HG02840 (cell line): ENCODE data around the gene C14orf132.
"Not testable (repeated sequence)": the region's sequence is repeated elsewhere in the genome, so short reads cannot be mapped to it uniquely, and the experiment has no call there.

Experiments
- ATAC-seq: cut with Tn5 transposase; IDR thresholded peaks from one replicate; pipeline ENCODE4 v1.9.1; 2021; ENCODE audit warnings: mild to moderate bottlenecking, moderate library complexity, moderate number of reproducible peaks; ENCODE audit not compliant: unreplicated experiment, low FRiP score

C14orf132 gene

DNA sequence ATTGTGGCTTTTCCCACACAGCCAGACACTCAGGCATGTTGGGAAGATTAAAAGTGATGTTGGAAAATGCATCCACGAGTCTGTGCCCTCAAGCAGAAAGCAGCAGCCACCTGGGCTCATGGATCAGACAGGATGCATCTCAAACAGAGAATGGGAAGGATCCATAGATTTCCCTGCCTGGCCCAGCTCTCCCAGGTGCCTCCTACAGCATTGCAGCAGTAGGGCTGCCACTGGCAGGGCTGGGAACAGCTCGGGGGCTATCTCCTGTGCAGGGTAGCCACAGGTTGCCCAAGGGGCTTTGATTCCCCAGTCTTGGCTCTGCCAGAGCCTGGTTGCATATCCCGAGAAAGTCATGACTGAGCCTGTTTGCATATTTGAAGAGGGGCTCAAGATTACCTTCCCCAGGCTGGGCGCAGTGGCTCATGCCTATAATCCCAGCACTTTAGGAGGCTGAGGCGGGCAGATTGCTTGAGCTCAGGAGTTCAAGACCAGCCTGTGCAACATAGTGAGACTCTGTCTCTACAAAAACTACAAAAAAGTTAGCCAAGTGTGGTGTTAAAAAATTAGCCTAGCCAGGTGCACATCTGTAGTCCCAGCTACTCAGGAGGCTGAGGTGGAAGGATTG lies 19.5 kb downstream of the C14orf132 start:
- no peak for ATAC-seq

DNA sequence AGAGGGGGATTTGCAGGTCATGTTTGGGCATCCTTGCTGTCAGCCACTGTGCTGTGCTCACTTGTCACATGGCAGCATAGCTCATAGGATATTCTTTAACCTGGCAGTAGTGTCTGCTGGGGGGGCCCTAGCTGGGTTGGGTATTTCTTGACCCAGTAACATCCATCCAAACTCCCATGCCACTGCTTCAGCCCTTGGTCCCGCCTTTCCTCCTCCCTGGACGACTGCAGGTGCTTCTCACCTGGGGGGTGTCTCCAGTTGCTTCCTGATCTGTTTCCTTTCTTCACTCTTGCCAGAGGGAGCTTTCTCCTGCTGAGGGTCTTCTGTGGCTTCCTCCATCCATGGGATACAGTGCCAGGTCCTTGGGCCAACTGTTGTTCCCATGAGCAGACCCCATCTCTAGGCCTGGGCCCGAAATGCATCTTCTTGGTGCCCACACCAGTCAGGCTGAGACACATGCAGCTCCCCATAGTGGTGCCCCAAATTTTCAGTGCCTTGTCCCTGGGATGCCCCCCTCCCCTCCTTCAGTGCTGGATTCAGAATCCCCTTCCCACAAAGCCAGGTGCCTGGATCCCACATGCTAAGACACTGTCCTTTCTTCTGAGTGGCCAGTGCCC lies 20.5 kb downstream of the C14orf132 start:
- ATAC-seq: no peak

DNA sequence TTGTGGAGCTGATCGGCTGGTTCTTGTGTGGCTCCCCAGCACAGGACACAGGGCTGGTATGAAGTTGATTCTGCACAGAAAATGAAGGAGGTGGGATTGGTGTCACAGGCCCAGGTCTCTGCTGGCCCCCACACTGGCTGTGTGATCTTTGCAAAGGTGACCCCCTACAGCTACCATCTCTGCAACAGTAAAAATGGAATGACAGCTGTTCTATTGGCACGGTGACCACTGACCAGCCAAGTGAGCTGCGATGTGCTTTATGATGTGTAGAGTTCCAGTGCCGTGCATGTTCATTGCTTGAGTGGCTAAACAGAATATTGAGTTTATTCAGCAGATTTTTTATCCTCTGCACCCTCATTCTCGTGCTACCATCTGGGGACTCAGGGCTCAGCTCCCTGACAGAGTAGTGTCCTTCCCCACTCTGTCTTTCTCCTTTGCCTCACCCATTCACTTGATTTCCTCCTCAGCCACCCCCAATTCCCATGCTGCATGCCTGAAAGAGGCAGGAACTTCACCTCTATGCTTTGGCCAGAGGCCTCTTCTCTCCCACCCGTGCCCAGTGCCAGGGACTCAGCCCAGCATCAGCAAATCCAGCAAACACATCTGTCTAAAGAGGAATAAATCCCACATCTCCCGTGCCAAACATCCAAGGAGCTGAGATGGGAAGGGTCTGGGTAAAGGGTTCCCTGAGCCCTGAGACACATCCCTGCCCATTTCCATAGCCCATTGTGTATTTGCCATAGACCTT lies 21.2 kb downstream of the C14orf132 start:
- ATAC-seq: no peak

DNA sequence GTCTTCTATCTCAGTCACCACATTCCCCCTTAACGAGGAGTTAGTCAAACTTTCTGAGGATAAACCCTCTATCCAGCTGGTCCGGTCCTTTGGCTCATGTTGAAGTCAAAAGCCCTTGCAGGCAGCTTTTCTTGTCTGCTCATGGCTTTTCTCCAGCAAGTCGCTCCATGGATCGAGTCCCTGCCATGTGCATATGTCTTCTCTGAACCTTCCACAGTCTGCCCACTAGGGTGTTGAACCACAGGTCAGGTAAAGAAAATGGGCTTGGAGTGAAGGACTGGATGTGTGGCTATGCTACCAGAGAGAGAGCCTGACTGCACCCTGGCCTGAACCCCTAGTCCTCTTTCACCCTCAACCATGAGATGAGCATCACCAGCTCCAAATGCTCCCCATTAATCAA lies 22.8 kb downstream of the C14orf132 start:
- no peak for ATAC-seq

DNA sequence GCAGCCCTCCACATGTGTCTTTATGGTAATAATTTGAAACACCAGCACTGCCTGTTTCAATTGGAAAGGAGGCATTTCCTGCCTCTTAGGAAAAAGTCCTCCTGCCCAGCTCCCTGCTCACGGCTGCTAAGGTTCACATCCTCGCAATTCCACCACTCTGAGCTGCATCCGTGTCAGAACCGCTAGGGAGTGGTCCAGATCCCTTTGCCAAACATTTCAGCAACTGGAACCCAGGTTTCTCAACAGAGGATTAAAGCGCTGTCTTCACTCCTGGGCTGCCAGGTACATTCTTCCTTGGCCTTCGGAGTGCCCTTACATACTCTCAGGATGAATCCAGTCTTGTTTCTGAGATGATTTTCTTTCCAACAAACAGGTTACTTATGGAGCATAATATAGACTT lies 23.3 kb downstream of the C14orf132 start:
- ATAC-seq: no peak

DNA sequence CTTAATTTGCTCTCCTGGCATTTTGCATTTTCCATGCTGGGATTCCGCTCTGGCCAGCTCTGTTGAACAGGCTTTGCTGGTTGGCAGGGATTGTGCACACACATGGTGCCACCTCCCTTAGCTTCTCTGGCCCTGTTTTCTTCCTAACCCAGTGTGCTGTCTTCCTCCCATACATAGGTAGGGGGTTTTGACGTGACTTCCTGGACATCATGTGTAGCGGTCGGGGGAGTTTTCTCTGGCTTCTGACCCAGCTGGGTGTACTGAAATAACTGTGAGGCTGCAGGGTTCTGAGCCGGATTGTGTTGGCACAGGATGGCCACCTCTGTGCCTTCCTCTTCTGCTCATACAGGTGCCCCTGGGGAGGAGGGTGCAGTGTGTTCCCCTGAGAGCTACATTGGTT lies 25.7 kb downstream of the C14orf132 start:
- no peak for ATAC-seq

DNA sequence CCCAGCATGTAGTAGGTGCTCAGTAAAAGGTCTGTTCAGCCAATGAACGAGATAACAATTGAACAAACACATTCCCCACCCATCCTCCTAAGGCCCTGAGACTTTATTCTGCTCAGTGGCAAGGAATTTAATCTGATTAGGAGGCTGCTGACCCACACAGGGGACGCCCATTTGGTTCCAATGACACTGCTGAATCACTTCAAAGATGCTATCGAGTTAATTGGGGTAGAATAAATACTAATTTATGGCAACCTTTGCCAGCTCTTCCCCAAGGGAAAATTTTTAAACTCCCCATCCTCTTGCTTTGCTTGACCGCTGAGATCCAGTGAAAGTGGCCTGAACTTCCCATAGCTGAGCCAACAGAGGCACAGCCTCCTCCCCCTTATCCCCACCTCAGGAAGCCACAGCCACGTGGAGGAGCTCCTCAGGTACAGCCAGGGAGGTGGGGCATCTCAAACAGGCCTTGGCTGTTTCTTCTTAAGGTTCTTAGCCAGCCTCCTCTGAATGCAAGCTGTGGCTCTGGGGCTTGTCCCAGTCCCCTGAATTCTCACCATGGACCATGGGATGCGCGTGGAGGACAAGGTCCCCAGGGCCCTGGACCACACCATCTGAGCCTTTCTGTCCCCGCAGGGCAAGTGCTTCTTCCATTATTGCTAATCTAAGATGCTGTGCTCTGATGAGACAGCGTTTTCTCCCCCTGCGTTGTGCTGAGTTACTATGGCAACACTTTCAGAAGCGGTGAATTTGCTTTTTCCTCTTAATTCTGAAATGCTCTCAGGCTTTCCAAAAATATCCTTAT lies 26.7 kb downstream of the C14orf132 start:
- no peak for ATAC-seq

DNA sequence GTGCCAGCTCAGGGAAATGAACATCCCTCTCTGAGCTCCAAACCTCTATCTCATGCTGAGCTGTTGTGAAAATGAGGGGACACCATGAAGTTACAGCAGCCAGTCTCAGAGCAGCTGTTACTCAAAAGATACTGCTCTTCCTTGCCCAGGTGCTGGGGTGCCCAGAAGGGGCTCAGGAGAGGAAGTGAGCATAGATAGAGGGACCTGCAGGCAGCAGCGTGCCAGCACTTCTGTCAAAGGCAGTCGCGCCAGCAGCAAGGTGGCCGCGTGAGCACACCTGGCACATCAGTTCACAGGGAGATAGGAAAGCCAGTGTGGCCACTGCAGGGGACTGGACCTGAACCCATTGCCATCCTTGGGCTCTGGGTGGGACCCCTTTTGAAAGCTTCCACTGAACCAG lies 27.8 kb downstream of the C14orf132 start:
- ATAC-seq: no peak

DNA sequence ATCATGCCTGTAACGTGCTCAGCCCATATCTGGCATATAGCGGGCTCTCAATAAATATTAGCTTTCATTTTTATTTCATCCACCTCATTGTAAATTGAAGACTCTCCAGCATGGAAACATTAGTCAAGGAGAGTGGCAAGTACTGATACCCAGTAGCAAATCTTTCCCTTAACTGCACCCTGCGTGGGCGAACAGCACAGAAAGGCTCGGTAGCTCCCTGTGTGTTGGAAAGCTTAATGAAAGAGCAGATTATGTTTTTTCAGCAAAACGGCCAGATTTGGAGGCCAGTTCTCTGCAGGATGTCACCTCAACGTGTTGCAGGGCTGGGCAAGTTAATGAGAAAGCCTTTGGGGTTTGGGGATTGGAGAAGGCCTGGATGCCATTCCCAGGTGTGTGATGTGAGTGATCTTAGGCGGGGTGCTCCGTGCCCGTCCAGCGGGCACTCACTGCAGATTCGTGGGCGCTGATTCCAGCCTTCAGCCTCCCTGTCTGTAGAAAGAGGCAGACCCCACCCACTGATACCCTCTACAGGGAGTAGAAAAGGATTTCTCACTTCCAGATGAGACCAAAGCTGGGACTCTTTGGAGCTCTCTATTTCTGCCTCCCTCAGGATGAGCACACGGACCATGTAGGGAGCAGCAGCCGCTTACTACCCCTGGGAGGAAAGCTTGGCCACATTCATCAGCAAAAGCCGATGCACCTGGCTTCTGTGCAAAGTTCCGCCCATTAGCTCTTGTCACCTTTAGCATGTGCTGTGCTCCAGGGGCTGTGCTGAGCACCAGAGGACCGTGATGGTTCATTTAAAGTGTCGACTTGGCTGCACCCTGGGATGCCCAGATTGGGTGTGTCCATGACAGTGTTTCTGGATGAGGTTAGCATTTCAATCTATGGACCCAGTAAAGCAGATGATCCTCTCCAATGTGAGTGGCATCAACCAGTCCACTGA lies 29.1 kb downstream of the C14orf132 start:
- no peak for ATAC-seq

DNA sequence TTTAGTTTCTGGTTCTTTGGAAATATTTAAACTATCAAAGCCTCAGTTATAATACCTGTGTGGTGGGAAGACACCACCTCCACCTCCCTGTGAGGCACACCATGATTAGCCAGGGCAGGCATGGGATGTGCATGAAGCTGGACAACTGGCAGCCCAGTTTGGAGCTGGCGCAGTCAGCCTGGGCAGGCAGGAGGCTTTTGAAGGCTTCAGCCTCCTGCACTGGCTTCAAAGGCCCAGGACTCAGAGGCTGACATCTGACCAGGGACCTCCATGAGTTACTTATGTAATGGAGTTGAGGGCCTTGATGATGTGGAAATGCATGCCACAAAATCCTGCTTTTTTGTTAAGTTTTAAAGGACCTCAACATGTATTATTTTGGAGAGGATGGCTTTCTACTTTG lies 30.3 kb downstream of the C14orf132 start:
- ATAC-seq: no peak

DNA sequence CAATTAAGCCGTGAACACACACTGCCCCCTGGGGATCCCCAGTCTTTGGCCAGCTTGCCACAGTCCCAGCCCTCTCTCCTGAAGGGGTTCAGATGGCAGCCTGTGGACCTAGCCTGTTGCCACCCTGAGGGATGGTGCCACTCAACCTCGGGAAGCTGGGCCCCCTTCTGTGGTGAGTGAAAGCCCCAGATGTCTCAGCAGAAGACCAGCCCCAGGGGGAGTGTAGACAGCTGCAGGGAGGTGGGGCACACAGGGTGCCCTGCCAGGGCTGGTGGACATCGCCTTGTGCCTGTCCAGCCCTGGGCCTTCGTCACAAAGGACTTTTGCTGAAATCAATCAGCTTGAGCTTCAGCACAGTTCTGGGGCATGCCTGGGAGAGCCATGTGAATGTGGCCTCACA lies 32.4 kb downstream of the C14orf132 start:
- ATAC-seq: no peak

DNA sequence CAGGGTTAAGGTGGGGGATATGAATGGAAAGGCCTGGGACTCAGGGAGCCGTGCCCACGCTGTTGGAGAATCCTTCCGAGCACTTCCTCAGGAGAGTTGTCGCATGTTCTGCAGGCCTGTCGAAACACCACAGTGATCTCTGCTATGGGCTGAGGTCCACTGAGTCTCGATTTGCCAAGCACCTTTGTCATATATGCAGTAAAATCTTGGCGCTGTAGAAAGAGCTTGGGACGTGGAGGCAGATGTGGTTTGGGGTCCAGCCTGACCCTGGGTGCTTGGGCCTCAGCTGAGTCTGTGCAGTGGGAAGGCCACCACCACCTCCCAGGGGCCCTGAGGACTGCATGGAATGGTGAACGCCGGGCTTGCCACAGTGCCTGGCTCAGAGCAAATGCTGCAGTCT lies 32.9 kb downstream of the C14orf132 start:
- ATAC-seq: no peak

DNA sequence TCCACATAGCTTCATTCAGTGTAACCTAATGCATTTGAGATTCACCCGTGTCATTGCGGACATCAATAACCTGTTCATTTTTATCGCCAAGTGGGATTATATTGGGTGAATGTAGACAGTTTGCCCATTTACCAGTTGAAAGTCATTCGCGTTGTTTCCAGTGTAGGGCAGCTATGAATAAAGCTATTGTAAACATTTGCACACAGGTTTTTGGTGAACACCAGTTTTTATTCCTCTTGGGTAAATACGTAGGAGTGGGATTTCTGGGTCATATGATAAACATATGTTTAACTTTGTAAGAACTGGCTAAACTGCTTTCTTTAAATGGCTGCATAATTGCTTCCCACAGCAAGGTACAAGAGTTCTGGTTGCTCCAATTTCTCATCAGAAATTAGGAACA lies 33.6 kb downstream of the C14orf132 start:
- ATAC-seq: no peak

DNA sequence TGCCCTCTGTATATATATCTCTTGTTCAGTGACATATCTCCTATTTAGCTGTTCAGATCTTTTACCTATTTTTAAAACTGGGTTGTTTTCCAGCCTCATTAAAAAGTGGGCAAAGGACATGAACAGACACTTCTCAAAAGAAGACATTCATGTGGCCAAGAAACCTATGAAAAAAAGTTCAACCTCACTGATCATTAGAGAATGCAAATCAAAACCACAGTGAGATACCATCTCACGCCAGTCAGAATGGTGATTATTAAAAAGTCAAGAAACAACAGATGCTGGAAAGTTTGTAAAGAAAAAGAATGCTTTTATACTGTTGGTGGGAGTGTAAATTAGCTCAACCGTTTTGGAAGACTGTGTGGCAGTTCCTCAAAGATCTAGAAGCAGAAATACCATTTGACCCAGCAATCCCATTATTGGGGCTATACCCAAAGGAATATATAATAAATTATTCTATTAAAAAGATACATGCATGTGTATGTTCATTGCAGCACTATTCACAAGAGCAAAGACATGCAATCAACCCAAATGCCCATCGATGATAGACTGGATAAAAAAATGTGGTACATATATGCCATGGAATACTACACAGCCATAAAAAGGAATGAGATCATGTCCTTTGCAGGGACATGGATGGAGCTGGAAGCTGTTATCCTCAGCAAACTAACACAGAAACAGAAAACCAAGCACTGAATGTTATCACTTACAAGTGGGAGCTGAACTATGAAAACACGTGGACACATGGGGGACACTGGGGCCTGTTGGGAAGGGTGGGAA lies 34.3 kb downstream of the C14orf132 start:
- ATAC-seq: not testable (repeated sequence)

DNA sequence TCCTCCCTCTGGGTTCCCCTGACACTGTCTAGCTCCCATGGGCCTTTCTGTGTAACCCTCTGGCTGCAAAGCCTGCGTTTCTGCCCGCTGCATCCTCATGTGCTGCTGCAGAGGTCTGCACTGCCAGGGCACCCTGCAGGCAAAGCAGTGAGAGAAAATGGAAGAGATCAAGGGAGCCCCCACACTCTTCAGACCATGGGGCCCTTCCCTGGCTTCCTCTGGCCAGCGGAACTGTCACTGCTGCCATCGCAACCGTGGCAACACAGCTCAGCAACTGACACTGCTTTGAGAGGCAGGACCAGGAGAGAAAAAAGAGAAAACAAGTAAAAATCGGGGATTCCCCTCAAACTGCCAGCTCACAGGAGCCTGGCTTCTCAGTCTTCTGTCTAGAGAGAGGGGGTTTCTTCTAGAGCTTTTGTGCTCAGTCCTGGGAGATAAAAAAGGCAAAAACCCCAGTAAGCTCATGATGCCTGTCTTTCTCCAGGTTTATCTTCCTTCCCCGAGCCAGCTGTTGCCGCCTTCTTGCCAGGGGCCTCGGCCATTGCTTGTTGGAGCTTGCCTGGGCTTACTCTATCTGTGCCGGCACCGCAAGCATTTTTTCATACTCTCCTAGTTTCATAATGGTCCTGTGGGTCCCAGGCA lies 38.9 kb downstream of the C14orf132 start:
- ATAC-seq: no peak

DNA sequence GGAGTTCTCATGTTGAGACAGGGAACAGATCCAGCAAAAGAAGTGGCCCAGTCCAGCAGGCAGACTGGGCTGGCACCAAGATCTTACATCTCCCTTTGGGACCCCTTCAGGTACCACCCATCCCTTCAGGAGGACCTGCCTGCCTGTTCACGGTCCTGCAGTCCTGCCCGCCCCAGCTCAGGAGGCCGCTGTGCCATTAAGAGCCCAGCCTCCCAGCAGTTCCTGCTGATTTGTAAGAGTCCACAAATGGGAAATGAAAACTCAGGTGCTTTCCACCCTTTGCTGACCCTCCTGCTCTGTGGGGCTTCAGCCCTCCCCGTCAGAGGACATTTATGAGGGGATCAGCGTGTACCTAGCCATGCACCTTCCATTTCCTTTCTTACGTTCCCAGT lies 39.5 kb downstream of the C14orf132 start:
- ATAC-seq: no peak

DNA sequence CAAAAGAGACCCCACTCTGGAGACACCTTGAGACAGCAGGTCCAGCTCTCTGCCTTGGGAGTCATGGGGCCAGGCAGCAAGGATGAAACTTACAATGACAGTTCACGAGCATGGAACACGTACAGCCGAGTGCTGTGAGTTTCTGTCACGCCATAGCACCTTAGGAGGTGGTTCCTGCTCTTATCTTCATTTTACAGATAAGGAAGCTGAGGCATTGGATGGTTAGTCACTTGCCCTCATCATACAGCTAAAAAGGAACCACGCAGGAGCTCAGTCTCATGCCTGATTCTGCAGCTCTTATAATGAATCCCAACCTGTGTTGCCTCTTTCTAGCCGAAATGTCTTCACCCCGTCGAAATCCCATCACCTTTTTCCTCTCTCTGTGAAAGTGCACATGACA lies 39.9 kb downstream of the C14orf132 start:
- ATAC-seq: no peak

DNA sequence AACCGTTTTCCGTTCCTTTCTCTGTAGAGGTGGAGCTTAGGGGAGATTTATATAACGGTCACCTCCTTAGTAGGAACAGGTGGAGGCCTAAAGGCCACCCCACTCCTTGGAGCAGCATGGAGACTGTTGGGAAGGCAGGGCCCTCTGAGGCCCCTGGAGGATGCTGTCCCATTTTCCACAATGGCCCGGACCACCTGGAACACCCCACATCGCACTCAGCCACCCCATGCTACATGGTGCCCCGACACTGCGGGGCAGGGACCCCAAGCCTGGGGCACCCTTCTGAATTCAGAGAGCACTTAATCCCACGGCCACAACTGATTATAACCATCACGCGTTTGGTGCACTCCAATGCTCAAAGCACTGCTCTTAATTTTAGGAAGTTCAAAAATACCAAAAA lies 41.4 kb downstream of the C14orf132 start:
- no peak for ATAC-seq

DNA sequence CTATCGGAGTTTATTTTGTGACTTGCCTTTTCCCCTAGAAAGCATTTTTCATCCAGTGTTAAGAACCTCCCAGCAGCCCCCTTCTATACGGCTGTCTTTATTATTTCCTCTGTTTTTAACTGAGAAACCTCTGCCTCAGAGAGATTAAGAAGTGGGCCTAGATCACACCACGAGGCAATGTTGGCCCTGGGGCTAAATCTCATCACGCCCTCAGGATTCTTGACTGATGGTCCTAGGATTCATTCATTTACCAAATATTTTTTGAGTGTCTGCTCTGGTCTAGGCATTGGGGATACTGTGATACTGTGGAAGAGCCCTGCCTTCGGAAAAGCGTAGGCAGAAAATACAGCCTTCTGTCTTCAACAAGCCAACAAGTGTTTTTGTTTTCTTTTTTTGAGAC lies 42.1 kb downstream of the C14orf132 start:
- ATAC-seq: no peak
